T-helper 17 cell (primary cell): ENCODE results near the gene KANSL1. TPM values are rescaled to one million over a fixed set of nuclear protein-coding genes. Genes with fewer than 3 reads are reported as not detected.

ENCODE experiments used
- ATAC-seq: fragments of 150-1000 bp; cut with Tn5 transposase; 2 replicates; pipeline ENCODE4 v1.10.0; 2021; ENCODE audit warnings: mild to moderate bottlenecking, moderate library complexity
- DNase-seq, 3 donors: peaks; one replicate each; pipeline versions ENCODE4 v3.0.0 to v3.0.0-alpha.2; 2020 to 2021
- H3K9me3 ChIP-seq: one replicate; pipeline ENCODE4 v1.7.0; 2013; ENCODE audit warnings: low read length, mild to moderate bottlenecking; ENCODE audit not compliant: control insufficient read depth, poor library complexity, severe bottlenecking
- H3K27ac Mint-ChIP-seq: one replicate; pipeline ENCODE4 v1.8.0; 2022; ENCODE audit warnings: mild to moderate bottlenecking, moderate library complexity, mixed read lengths
- H3K27me3 Mint-ChIP-seq: one replicate; pipeline ENCODE4 v1.8.0; 2022; ENCODE audit warnings: mixed read lengths
- H3K36me3 Mint-ChIP-seq: one replicate; pipeline ENCODE4 v1.8.0; 2022; ENCODE audit warnings: low read depth, mixed read lengths
- H3K4me1 Mint-ChIP-seq: one replicate; pipeline ENCODE4 v1.8.0; 2022; ENCODE audit warnings: mild to moderate bottlenecking, mixed read lengths
- H3K4me3 Mint-ChIP-seq: one replicate; pipeline ENCODE4 v1.8.0; 2022; ENCODE audit warnings: mild to moderate bottlenecking, moderate library complexity, mixed read lengths
- total RNA-seq, 4 donors: library from RNA in 2 of 4; stranded (reverse) in 2 of 4; gene quantifications; one replicate each; pipeline ENCODE4 v1.2.3 and lab custom pipeline; 2022 to 2026

KANSL1 gene
- total RNA-seq, 2 donors from 2014 or later = 142 to 187 TPM

GRCh38 chr17:46157443-46158062 is 35.7 kb downstream of the KANSL1 start:
- no peaks in the 10 kb centered on the region for H3K9me3 ChIP-seq
- Mint-ChIP-seq H3K27ac (peak overlapping the region; percentile 92), H3K27me3 (no peaks in the 10 kb centered on the region), H3K36me3 (peaks cover 3% of the 10 kb centered on the region), H3K4me3 (no peak overlapping the region), H3K4me1 (peaks cover 81% of the 10 kb centered on the region)
- DNase-seq = no peak
- ATAC-seq = no peak

DNA sequence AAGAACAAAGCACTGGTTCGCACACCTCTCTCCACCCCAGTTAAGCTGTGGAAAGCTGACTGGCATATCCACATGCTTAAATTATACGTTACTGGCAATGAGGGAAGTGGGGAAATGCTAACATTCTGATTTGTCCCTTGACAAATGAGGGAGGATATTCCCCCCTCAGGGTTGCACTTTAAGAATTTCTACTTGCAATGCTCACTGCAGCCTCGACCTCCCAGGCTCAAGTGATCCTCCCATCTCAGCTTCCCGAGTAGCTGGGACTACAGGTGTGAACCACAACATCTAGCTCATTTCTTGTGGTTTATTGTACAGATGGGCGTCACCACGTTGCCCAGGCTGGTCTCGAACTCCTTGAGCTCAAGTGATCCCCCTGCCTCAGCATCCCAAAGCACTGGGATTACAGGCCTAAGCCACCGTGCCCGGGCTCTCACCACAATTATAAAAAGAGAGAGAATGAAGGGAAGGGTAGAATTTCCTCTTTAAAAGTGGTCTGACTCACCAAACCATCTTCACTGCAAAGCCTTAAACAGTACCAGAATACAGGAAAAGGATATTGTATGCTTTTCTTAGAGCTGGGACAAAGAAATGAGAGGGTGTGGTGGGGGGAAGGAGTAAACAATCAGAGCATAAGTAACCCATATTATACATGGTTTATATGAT is 38.9 kb downstream of the KANSL1 start:
- peaks cover 3% of the 10 kb centered on the region for H3K36me3 Mint-ChIP-seq
- DNase-seq (no peak), ATAC-seq (peak; percentile 63)
- H3K4me3 Mint-ChIP-seq = peak overlapping the region; percentile 86
- H3K27ac Mint-ChIP-seq = peak overlapping the region; percentile 92
- no peaks in the 10 kb centered on the region for H3K27me3 Mint-ChIP-seq
- H3K4me1 Mint-ChIP-seq = peaks cover 83% of the 10 kb centered on the region
- no peaks in the 10 kb centered on the region for H3K9me3 ChIP-seq

- Mint-ChIP-seq H3K4me3 (no peak overlapping the region), H3K27me3 (no peaks in the 10 kb centered on the region), H3K27ac (peak overlapping the region; percentile 92), H3K4me1 (peaks cover 87% of the 10 kb centered on the region), H3K36me3 (peaks cover 3% of the 10 kb centered on the region)
- no peaks in the 10 kb centered on the region for H3K9me3 ChIP-seq
- no peak for ATAC-seq
- DNase-seq = no peak
Observed at GRCh38 chr17:46152423-46152822, 40.8 kb downstream of the KANSL1 start.

- H3K4me3 Mint-ChIP-seq = peak overlapping the region; percentile 36
- no peak for DNase-seq
- H3K27ac Mint-ChIP-seq = peak overlapping the region; percentile 92
- H3K9me3 ChIP-seq = no peaks in the 10 kb centered on the region
- no peak for ATAC-seq
- peaks cover 5% of the 10 kb centered on the region for H3K36me3 Mint-ChIP-seq
- peaks cover 85% of the 10 kb centered on the region for H3K4me1 Mint-ChIP-seq
- H3K27me3 Mint-ChIP-seq = no peaks in the 10 kb centered on the region
Observed at GRCh38 chr17:46151762-46152161, 41.5 kb downstream of the KANSL1 start.

GRCh38 chr17:46150216-46150963 is 42.8 kb downstream of the KANSL1 start:
- Mint-ChIP-seq H3K4me3 (peak overlapping the region; percentile 2), H3K4me1 (peaks cover 83% of the 10 kb centered on the region), H3K27me3 (no peaks in the 10 kb centered on the region), H3K36me3 (peaks cover 5% of the 10 kb centered on the region), H3K27ac (peak overlapping the region; percentile 92)
- ATAC-seq (no peak), DNase-seq (no peak)
- no peaks in the 10 kb centered on the region for H3K9me3 ChIP-seq

DNA sequence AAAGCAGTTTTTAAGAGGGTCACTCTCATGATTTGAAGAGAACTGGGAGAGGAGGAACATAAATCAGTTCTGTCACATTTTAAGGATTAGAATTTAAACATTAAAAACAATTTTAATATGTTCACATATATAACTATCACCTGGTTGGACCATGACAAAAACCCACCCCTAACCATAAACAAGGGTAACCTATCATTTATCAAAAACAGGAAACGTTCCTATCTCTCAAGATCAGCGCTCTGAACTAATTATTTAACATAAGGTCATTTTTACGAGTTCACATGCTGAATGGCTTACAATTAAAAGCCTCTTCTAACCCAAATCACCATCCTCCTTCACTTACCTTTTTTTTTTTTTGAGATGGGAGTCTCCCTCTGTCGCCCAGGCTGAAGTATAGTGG is 45.0 kb downstream of the KANSL1 start:
- Mint-ChIP-seq H3K4me3 (no peak overlapping the region), H3K36me3 (peaks cover 5% of the 10 kb centered on the region), H3K4me1 (peaks cover 84% of the 10 kb centered on the region), H3K27me3 (no peaks in the 10 kb centered on the region), H3K27ac (peak overlapping the region; percentile 92)
- ATAC-seq = no peak
- DNase-seq = no peak
- H3K9me3 ChIP-seq = no peaks in the 10 kb centered on the region

GRCh38 chr17:46147296-46147695 is 45.9 kb downstream of the KANSL1 start:
- no peaks in the 10 kb centered on the region for H3K9me3 ChIP-seq
- ATAC-seq (peak; percentile 28), DNase-seq (no peak)
- Mint-ChIP-seq H3K36me3 (peaks cover 5% of the 10 kb centered on the region), H3K4me3 (peak overlapping the region; percentile 60), H3K27ac (peak overlapping the region; percentile 92), H3K27me3 (no peaks in the 10 kb centered on the region), H3K4me1 (peaks cover 82% of the 10 kb centered on the region)

GRCh38 chr17:46144246-46144645 is 49.0 kb downstream of the KANSL1 start:
- no peak overlapping the region for H3K4me3 Mint-ChIP-seq
- H3K27me3 Mint-ChIP-seq = no peaks in the 10 kb centered on the region
- peaks cover 2% of the 10 kb centered on the region for H3K36me3 Mint-ChIP-seq
- H3K27ac Mint-ChIP-seq = peak overlapping the region; percentile 90
- DNase-seq (no peak), ATAC-seq (no peak)
- no peaks in the 10 kb centered on the region for H3K9me3 ChIP-seq
- H3K4me1 Mint-ChIP-seq = peaks cover 85% of the 10 kb centered on the region

DNA sequence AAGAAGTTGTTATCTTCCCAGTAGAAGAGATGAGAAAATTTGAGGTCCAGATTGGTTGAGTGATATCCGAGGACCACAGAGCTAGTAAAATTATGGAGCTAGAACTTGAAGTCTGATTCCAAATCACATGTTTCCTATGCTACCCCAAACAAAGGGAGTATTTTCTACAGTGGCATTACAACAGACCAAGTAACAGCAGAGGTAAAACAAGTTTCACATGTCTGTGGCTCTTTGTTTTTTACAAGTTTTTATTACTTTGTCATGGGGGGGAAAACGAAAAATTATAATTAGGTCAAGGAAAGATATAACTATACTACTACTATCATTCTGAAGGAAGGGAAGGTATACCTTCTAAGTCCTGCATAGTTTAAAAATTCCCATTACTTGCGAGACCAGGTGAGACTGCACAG is 49.4 kb downstream of the KANSL1 start:
- Mint-ChIP-seq H3K27ac (peak overlapping the region; percentile 90), H3K27me3 (no peaks in the 10 kb centered on the region), H3K4me1 (peaks cover 85% of the 10 kb centered on the region), H3K36me3 (peaks cover 2% of the 10 kb centered on the region), H3K4me3 (peak overlapping the region; percentile 25)
- DNase-seq (no peak), ATAC-seq (no peak)
- H3K9me3 ChIP-seq = no peaks in the 10 kb centered on the region

- peak overlapping the region; percentile 80 for H3K27ac Mint-ChIP-seq
Observed at GRCh38 chr17:46141645-46142044, 51.6 kb downstream of the KANSL1 start.

GRCh38 chr17:46140645-46141197 is 52.5 kb downstream of the KANSL1 start:
- DNase-seq = no peak
- Mint-ChIP-seq H3K4me1 (peaks cover 89% of the 10 kb centered on the region), H3K27ac (peak overlapping the region; percentile 80), H3K27me3 (no peaks in the 10 kb centered on the region), H3K36me3 (peaks cover 2% of the 10 kb centered on the region), H3K4me3 (no peak overlapping the region)
- no peak for ATAC-seq
- H3K9me3 ChIP-seq = no peaks in the 10 kb centered on the region

More at GRCh38 chr17:46141645-46142044, 51.6 kb downstream of the KANSL1 start:
- no peaks in the 10 kb centered on the region for H3K36me3 Mint-ChIP-seq
- no peaks in the 10 kb centered on the region for H3K27me3 Mint-ChIP-seq
- no peaks in the 10 kb centered on the region for H3K9me3 ChIP-seq
- peaks cover 88% of the 10 kb centered on the region for H3K4me1 Mint-ChIP-seq
- no peak for DNase-seq
- H3K4me3 Mint-ChIP-seq = peak overlapping the region; percentile 21
- no peak for ATAC-seq

DNA sequence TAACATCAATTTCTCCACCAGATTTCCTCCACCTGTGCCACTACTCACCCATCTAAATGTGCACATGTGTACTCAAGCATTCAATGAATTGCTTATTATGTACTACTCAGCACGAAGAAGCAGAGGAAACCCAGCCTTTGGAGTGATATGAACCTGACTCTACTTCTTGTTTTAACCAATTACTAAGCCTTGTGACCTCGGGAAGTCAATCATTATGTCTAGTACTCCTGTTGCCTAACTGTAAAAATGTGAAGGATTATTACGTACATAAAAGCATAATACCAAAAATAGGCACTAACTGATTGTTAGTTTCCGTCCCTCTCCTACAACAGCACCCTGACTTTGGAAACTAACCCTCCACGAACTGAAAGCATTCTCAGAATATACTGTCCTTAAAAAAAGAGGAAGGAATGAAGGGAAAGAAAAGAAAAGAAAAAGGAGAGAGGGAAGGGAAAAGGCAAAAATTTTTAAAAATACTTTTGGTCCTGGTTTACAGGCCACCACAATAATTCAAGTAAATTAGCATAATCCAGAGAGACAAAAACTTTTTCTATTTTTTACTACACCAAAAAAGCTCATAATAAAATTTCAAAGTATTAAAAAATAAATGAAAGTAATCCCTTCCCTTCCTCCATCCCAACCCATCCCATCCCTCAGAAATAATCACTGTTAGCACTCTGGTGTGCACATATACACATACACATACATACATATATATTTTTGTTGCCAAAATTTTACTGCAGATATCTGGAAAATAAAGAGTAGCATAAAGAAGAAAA is 53.6 kb downstream of the KANSL1 start:
- peaks cover 2% of the 10 kb centered on the region for H3K36me3 Mint-ChIP-seq
- H3K27me3 Mint-ChIP-seq = no peaks in the 10 kb centered on the region
- DNase-seq (no peak), ATAC-seq (no peak)
- H3K4me3 Mint-ChIP-seq = peak overlapping the region; percentile 39
- peak overlapping the region; percentile 92 for H3K27ac Mint-ChIP-seq
- H3K4me1 Mint-ChIP-seq = peaks cover 86% of the 10 kb centered on the region
- H3K9me3 ChIP-seq = no peaks in the 10 kb centered on the region
